Vagina (tissue), 2 donors: ENCODE data around the gene ARHGAP26. TPM values are rescaled to one million over a fixed set of nuclear protein-coding genes. Genes with fewer than 3 reads are reported as not detected.

Source experiments
- DNase-seq, 2 donors: peaks; one replicate each; pipeline ENCODE4 v3.0.0-alpha.2; 2017; ENCODE audit errors: extremely low spot score in 2 of 2
- H3K27ac ChIP-seq: fragments of 200-600 bp; sonication (generic); one replicate; pipeline ENCODE4 v1.5.1; 2019
- H3K27me3 ChIP-seq: fragments of 200-600 bp; sonication (generic); one replicate; pipeline ENCODE4 v1.5.1; 2019
- H3K36me3 ChIP-seq, 2 donors: fragments of 200-600 bp; sonication (generic); one replicate each; pipeline ENCODE4 v1.5.1; 2017 to 2019
- H3K4me1 ChIP-seq: fragments of 200-600 bp; sonication (generic); one replicate; pipeline ENCODE4 v1.5.1; 2019
- H3K4me3 ChIP-seq, 2 donors: fragments of 200-600 bp; sonication (generic); 1 replicate in 1 of 2; 2 replicates in 1 of 2; pipeline ENCODE4 v1.5.1; 2016 to 2019
- H3K9me3 ChIP-seq: fragments of 200-600 bp; sonication (generic); one replicate; pipeline ENCODE4 v1.5.1; 2019
- CTCF ChIP-seq, 3 experiments: fragments of 450-650 bp in 2 of 3; fragments of 200-600 bp in 1 of 3; sonication (generic) in 1 of 3; IDR thresholded peaks; one replicate each; pipeline ENCODE4 v1.5.1; 2017 to 2019; ENCODE audit warnings: antibody characterized with exemption in 3 of 3, mild to moderate bottlenecking in 2 of 3, moderate library complexity in 2 of 3
- POLR2A ChIP-seq, 2 donors: fragments of 450-650 bp; IDR thresholded peaks; one replicate each; pipeline ENCODE4 v1.6.1; 2017; ENCODE audit warnings: antibody characterized with exemption in 2 of 2, mild to moderate bottlenecking in 2 of 2, moderate library complexity in 2 of 2
- POLR2AphosphoS5 ChIP-seq, 2 donors: sonication (generic); formaldehyde crosslinking; IDR thresholded peaks; one replicate each; pipeline ENCODE4 v1.9.0; 2017; ENCODE audit warnings: antibody characterized with exemption in 2 of 2, mild to moderate bottlenecking in 2 of 2, low read depth in 1 of 2; ENCODE audit not compliant: insufficient read depth in 1 of 2
- intact Hi-C: fragments of 100-400 bp; cut with DNase I; formaldehyde crosslinking; loops from one replicate; pipeline ENCODE4 v1.15.1; 2023
- total RNA-seq: library from RNA; depleted of rRNA; stranded (reverse); fragments of >200 nt; gene quantifications from one replicate; pipeline ENCODE4 v1.2.3, GENCODE V29; 2016

Gene ARHGAP26
- total RNA-seq, 1 donor from 2014 or later = 42.5 TPM

GRCh38 chr5:142767911-142768310 is 2.3 kb upstream of the ARHGAP26 start:
- intact Hi-C loops = no loop called here

GRCh38 chr5:142769251-142769792 is 855 bp upstream of the ARHGAP26 start:
- no peaks in the 10 kb centered on the region for H3K36me3 ChIP-seq
- H3K27me3 ChIP-seq = no peaks in the 10 kb centered on the region
- DNase-seq = no peak
- peak overlapping the region; percentile 80 for H3K27ac ChIP-seq
- H3K4me3 ChIP-seq = peak overlapping the region; percentile 66 to 85
- no peaks in the 10 kb centered on the region for H3K9me3 ChIP-seq
- intact Hi-C loops = no loop called here
- peaks cover 25% of the 10 kb centered on the region for H3K4me1 ChIP-seq
- TF ChIP-seq POLR2AphosphoS5 (IDR thresholded peaks at IDR 0.05; ENCODE audit: insufficient read depth in 1 of 2, low read depth in 1 of 2) (no peak), CTCF (IDR thresholded peaks at IDR 0.05) (no peak), POLR2A (IDR thresholded peaks at IDR 0.05) (no peak)

More at GRCh38 chr5:142767911-142768310, 2.3 kb upstream of the ARHGAP26 start:
- peaks cover 24% of the 10 kb centered on the region for H3K4me1 ChIP-seq
- H3K9me3 ChIP-seq = no peaks in the 10 kb centered on the region
- H3K27me3 ChIP-seq = no peaks in the 10 kb centered on the region
- TF ChIP-seq CTCF (IDR thresholded peaks at IDR 0.05) (no peak), POLR2A (IDR thresholded peaks at IDR 0.05) (no peak), POLR2AphosphoS5 (IDR thresholded peaks at IDR 0.05; ENCODE audit: insufficient read depth in 1 of 2, low read depth in 1 of 2) (no peak)
- no peak overlapping the region for H3K27ac ChIP-seq
- H3K36me3 ChIP-seq = no peaks in the 10 kb centered on the region
- no peak overlapping the region for H3K4me3 ChIP-seq
- DNase-seq = no peak

GRCh38 chr5:142770650-142771609 is 753 bp downstream of the ARHGAP26 start:
- peak in 1 of 2 donors; percentile 45 for TF ChIP-seq POLR2AphosphoS5 (IDR thresholded peaks at IDR 0.05; ENCODE audit: insufficient read depth in 1 of 2, low read depth in 1 of 2)
- TF ChIP-seq POLR2A (IDR thresholded peaks at IDR 0.05) = no peak
- no peak for DNase-seq
- H3K27me3 ChIP-seq = no peaks in the 10 kb centered on the region
- H3K36me3 ChIP-seq = no peaks in the 10 kb centered on the region
- peak overlapping the region; percentile 66 to 85 for H3K4me3 ChIP-seq
- intact Hi-C loops = loop anchor here (5.0 to 10.0 kb wide), 3 partner anchors 56 to 1594 kb away; partner anchors contain the start of gene PCDHB8
- peaks cover 25% of the 10 kb centered on the region for H3K4me1 ChIP-seq
- H3K27ac ChIP-seq = peak overlapping the region; percentile 80
- no peaks in the 10 kb centered on the region for H3K9me3 ChIP-seq

- H3K27ac ChIP-seq = peak overlapping the region; percentile 80
- H3K4me3 ChIP-seq = peak overlapping the region; percentile 66 to 85
- TF ChIP-seq POLR2A (IDR thresholded peaks at IDR 0.05) (no peak), POLR2AphosphoS5 (IDR thresholded peaks at IDR 0.05; ENCODE audit: insufficient read depth in 1 of 2, low read depth in 1 of 2) (no peak), CTCF (IDR thresholded peaks at IDR 0.05) (no peak)
- no peaks in the 10 kb centered on the region for H3K36me3 ChIP-seq
- H3K9me3 ChIP-seq = no peaks in the 10 kb centered on the region
- DNase-seq = no peak
- no peaks in the 10 kb centered on the region for H3K27me3 ChIP-seq
- intact Hi-C loops = loop anchor here (5.0 to 10.0 kb wide), 3 partner anchors 57 to 1594 kb away; partner anchors contain the start of gene PCDHB8
- peaks cover 25% of the 10 kb centered on the region for H3K4me1 ChIP-seq
Measured at GRCh38 chr5:142771666-142772065, 1.5 kb downstream of the ARHGAP26 start.

- peak overlapping the region in 1 of 2 donors; percentile 66 for H3K4me3 ChIP-seq
- no peaks in the 10 kb centered on the region for H3K9me3 ChIP-seq
Measured at GRCh38 chr5:142772446-142773293, 2.5 kb downstream of the ARHGAP26 start.

More at GRCh38 chr5:142772446-142773293, 2.5 kb downstream of the ARHGAP26 start:
- intact Hi-C loops = loop anchor here (5.0 to 10.0 kb wide), 3 partner anchors 58 to 1595 kb away; partner anchors contain the start of gene PCDHB8
- peak overlapping the region; percentile 9 for H3K27ac ChIP-seq
- peaks cover 25% of the 10 kb centered on the region for H3K4me1 ChIP-seq
- TF ChIP-seq CTCF (IDR thresholded peaks at IDR 0.05) (no peak), POLR2AphosphoS5 (IDR thresholded peaks at IDR 0.05; ENCODE audit: insufficient read depth in 1 of 2, low read depth in 1 of 2) (no peak), POLR2A (IDR thresholded peaks at IDR 0.05) (no peak)
- no peak for DNase-seq
- H3K27me3 ChIP-seq = no peaks in the 10 kb centered on the region
- H3K36me3 ChIP-seq = no peaks in the 10 kb centered on the region
